Epithelial cell of proximal tubule (primary cell): Measurements from ENCODE around the gene ANKEF1. TPM values are rescaled to one million over a fixed set of nuclear protein-coding genes. Genes with fewer than 3 reads are reported as not detected.
"Not testable (repeated sequence)": the region's sequence is repeated elsewhere in the genome, so short reads cannot be mapped to it uniquely, and the experiment has no call there.

Source experiments
- DNase-seq: peaks from one replicate; pipeline ENCODE4 v3.0.0-alpha.2; 2011; ENCODE audit warnings: low read depth
- H3K4me3 ChIP-seq: 2 replicates; pipeline ENCODE4 v1.5.1; 2011; ENCODE audit warnings: low read depth, mild to moderate bottlenecking, low read length
- CTCF ChIP-seq: conservative IDR thresholded peaks from 2 replicates; pipeline ENCODE4 v1.5.1; 2012; ENCODE audit warnings: low read depth, mild to moderate bottlenecking, low read length
- total RNA-seq: library from RNA; depleted of rRNA; stranded (reverse); fragments of >200 nt; gene quantifications from 2 replicates; pipeline ENCODE4 v1.2.3, GENCODE V29; 2015

ANKEF1 gene
- total RNA-seq, 1 donor from 2014 or later, result 3.6 TPM

GRCh38 chr20:10033905-10034650, 709 bp upstream of the ANKEF1 start:
- peak overlapping the region; percentile 75 for H3K4me3 ChIP-seq
- no peak for TF ChIP-seq CTCF
- no peak for DNase-seq

GRCh38 chr20:10036321-10036720, 1.5 kb downstream of the ANKEF1 start:
- not testable (repeated sequence) for DNase-seq, H3K4me3 ChIP-seq

GRCh38 chr20:10040070-10040975, 5.5 kb downstream of the ANKEF1 start:
- no peak overlapping the region for H3K4me3 ChIP-seq
- no peak for DNase-seq
- no peak for TF ChIP-seq CTCF

GRCh38 chr20:10042086-10042485, 7.3 kb downstream of the ANKEF1 start:
- H3K4me3 ChIP-seq, result no peak overlapping the region
- DNase-seq, result no peak
- TF ChIP-seq CTCF, result no peak

- peak; percentile 36 for TF ChIP-seq CTCF
- DNase-seq, result no peak
- H3K4me3 ChIP-seq, result no peak overlapping the region
These were observed 12.6 kb downstream of the ANKEF1 start for GRCh38 chr20:10047427-10047826.

- TF ChIP-seq CTCF, result no peak
- no peak for DNase-seq
- no peak overlapping the region for H3K4me3 ChIP-seq
These were observed 16.4 kb downstream of the ANKEF1 start for GRCh38 chr20:10051185-10051584.

- TF ChIP-seq CTCF, result no peak
- H3K4me3 ChIP-seq, result no peak overlapping the region
- no peak for DNase-seq
These were observed 24.2 kb downstream of the ANKEF1 start for GRCh38 chr20:10059006-10059405.
